Activated CD4-positive, alpha-beta T cell treated with anti-CD3 and anti-CD28 coated beads, Interleukin-2, amount 10 ng/mL, durations not matched to agents 7 days and 5 days (primary cell): ENCODE results near the gene KLHDC8A. TPM values are rescaled to one million over a fixed set of nuclear protein-coding genes. Genes with fewer than 3 reads are reported as not detected.
"Not testable (repeated sequence)": the region's sequence is repeated elsewhere in the genome, so short reads cannot be mapped to it uniquely, and the experiment has no call there.

Experiments used
- CTCF ChIA-PET: fragments of 350-600 bp; sonication (Branson Sonifier 250); formaldehyde crosslinking; loops from one replicate; lab custom pipeline; 2021; ENCODE audit warnings: antibody characterized with exemption; lab: Charles Lee
- POLR2A ChIA-PET: fragments of 350-600 bp; sonication (Branson Sonifier 250); formaldehyde crosslinking; loops from one replicate; lab custom pipeline; 2021; ENCODE audit warnings: antibody characterized with exemption; lab: Charles Lee
- DNase-seq: peaks from one replicate; pipeline ENCODE4 v3.0.0-alpha.2; 2020
- H3K27ac Mint-ChIP-seq: one replicate; pipeline ENCODE4 v1.8.0; 2021; ENCODE audit warnings: mild to moderate bottlenecking, moderate library complexity, mixed read lengths
- H3K27me3 Mint-ChIP-seq: one replicate; pipeline ENCODE4 v1.8.0; 2021; ENCODE audit warnings: mixed read lengths
- H3K36me3 Mint-ChIP-seq: one replicate; pipeline ENCODE4 v1.8.0; 2021; ENCODE audit warnings: low read depth, mixed read lengths
- H3K4me1 Mint-ChIP-seq: one replicate; pipeline ENCODE4 v1.8.0; 2021; ENCODE audit warnings: mixed read lengths
- H3K4me3 Mint-ChIP-seq: one replicate; pipeline ENCODE4 v1.8.0; 2021; ENCODE audit warnings: mild to moderate bottlenecking, moderate library complexity, mixed read lengths
- H3K9me3 Mint-ChIP-seq: one replicate; pipeline ENCODE4 v1.8.0; 2021; ENCODE audit warnings: mixed read lengths
- total RNA-seq, 2 experiments: library from RNA; stranded (reverse); gene quantifications; one replicate each; pipeline ENCODE4 v1.2.3, GENCODE V29; 2021

KLHDC8A gene
- total RNA-seq, 2 experiments from 2014 or later, result not detected

GRCh38 chr1:205304695-205305070 is 52.0 kb downstream of the KLHDC8A start:
- Mint-ChIP-seq H3K27me3 (no peaks in the 10 kb centered on the region), H3K4me3 (no peak overlapping the region), H3K27ac (no peak overlapping the region), H3K4me1 (peaks cover 21% of the 10 kb centered on the region), H3K36me3 (peaks cover 67% of the 10 kb centered on the region), H3K9me3 (no peaks in the 10 kb centered on the region)
- CTCF ChIA-PET, result interaction anchor here (0.6 to 3.3 kb wide), 9 partner anchors 10 to 153 kb away, joined by 3 to 18 read pairs (median 4); partner anchors contain the start of gene NUAK2
- no peak for DNase-seq
- POLR2A ChIA-PET, result no interaction called here

DNA sequence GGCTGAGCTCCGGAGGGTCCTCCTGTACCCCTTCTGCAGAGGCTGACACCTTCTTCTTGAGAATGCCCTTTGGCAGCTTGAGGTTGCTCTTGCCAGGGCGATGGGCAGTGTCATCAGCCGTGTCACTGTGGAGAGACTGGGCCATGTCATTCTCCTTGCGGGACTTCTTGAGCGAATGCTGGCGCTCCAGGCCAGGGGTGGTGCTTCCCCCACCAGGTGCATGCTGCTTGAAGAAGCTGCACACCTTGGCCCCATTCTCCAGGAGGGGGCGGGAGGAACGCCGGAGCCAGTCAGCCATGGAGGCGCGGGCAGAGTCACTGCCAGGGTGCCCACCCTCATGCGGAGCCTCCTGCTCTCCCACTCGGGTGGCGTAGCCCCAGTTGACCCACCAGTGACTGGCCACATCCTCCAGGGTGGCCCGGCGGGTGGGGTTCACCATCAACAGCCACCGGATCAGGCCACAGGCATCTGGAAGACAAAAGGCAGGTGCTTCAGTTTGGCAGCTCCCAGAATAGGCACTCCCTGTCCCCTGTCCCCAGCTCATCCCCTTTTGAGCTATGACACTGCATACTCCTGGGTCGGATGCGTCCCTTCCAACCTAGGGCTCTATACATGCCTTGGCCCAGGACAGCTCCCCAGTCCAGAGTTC is 52.6 kb downstream of the KLHDC8A start:
- Mint-ChIP-seq H3K9me3 (no peaks in the 10 kb centered on the region), H3K4me1 (peaks cover 21% of the 10 kb centered on the region), H3K27me3 (no peaks in the 10 kb centered on the region), H3K27ac (no peak overlapping the region), H3K36me3 (peaks cover 63% of the 10 kb centered on the region), H3K4me3 (no peak overlapping the region)
- DNase-seq, result no peak
- ChIA-PET CTCF (interaction anchor here (0.6 to 3.3 kb wide), 10 partner anchors 8 to 152 kb away, joined by 3 to 18 read pairs (median 3); no protein-coding TSS in a partner anchor), POLR2A (no interaction called here)

GRCh38 chr1:205303247-205303888 is 53.4 kb downstream of the KLHDC8A start:
- ChIA-PET CTCF (interaction anchor here (1.0 to 3.3 kb wide), 8 partner anchors 8 to 75 kb away, joined by 3 to 18 read pairs (median 3); no protein-coding TSS in a partner anchor), POLR2A (no interaction called here)
- no peak for DNase-seq
- H3K27me3 Mint-ChIP-seq, result no peaks in the 10 kb centered on the region
- H3K36me3 Mint-ChIP-seq, result peaks cover 57% of the 10 kb centered on the region
- peaks cover 21% of the 10 kb centered on the region for H3K4me1 Mint-ChIP-seq
- no peaks in the 10 kb centered on the region for H3K9me3 Mint-ChIP-seq
- no peak overlapping the region for H3K4me3 Mint-ChIP-seq
- no peak overlapping the region for H3K27ac Mint-ChIP-seq

GRCh38 chr1:205301842-205302588 is 54.7 kb downstream of the KLHDC8A start:
- ChIA-PET CTCF (interaction anchor here (0.6 to 3.3 kb wide), 3 partner anchors 13 to 94 kb away, joined by 3 to 18 read pairs (median 4); no protein-coding TSS in a partner anchor), POLR2A (no interaction called here)
- Mint-ChIP-seq H3K9me3 (no peaks in the 10 kb centered on the region), H3K4me3 (no peak overlapping the region), H3K27ac (no peak overlapping the region), H3K36me3 (peaks cover 44% of the 10 kb centered on the region), H3K4me1 (peaks cover 20% of the 10 kb centered on the region), H3K27me3 (no peaks in the 10 kb centered on the region)
- no peak for DNase-seq

DNA sequence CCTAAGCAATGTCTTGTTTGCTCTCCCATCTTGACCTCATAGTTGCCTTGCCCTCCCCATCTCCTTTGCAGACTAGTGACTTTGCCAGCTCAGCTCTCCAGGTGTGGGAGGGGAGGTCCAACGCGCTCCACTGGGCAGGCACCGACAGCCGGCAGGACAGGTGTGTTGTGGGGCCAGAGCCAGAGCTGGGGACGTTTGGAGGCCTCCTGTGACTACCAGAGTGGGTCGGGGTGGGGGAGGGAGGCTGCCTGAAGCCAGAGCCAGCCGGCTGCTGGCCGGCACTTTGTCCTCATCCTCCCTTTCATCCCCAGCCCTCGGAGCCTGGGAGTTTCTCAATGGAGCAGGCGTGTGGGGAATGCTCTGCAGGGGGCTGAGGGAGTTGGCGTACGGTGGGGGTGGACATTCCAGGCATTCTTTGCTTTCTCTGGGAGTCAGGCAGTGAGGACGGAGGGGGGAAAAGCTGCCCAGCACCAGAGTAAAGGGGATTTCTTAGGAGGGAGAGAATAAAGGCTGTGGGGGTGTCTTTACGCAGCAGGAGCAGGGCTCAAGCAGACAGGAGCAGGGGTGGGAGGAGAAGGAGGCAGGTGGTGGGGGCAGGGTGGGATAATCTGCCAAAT is 55.4 kb downstream of the KLHDC8A start:
- no peak for DNase-seq
- H3K4me3 Mint-ChIP-seq, result no peak overlapping the region
- H3K4me1 Mint-ChIP-seq, result peaks cover 23% of the 10 kb centered on the region
- H3K36me3 Mint-ChIP-seq, result peaks cover 37% of the 10 kb centered on the region
- POLR2A ChIA-PET, result no interaction called here
- peak overlapping the region; percentile 57 for H3K27ac Mint-ChIP-seq
- H3K27me3 Mint-ChIP-seq, result no peaks in the 10 kb centered on the region
- CTCF ChIA-PET, result interaction anchor here (0.6 to 0.9 kb wide), 3 partner anchors 26 to 618 kb away, joined by 3 to 4 read pairs (median 4); no protein-coding TSS in a partner anchor
- H3K9me3 Mint-ChIP-seq, result no peaks in the 10 kb centered on the region

- ChIA-PET CTCF (interaction anchor here (0.7 to 1.6 kb wide), 3 partner anchors 12 to 18 kb away, joined by 3 read pairs; no protein-coding TSS in a partner anchor), POLR2A (no interaction called here)
- peaks cover 28% of the 10 kb centered on the region for H3K36me3 Mint-ChIP-seq
Observed at GRCh38 chr1:205300149-205300548, 56.6 kb downstream of the KLHDC8A start.

DNA sequence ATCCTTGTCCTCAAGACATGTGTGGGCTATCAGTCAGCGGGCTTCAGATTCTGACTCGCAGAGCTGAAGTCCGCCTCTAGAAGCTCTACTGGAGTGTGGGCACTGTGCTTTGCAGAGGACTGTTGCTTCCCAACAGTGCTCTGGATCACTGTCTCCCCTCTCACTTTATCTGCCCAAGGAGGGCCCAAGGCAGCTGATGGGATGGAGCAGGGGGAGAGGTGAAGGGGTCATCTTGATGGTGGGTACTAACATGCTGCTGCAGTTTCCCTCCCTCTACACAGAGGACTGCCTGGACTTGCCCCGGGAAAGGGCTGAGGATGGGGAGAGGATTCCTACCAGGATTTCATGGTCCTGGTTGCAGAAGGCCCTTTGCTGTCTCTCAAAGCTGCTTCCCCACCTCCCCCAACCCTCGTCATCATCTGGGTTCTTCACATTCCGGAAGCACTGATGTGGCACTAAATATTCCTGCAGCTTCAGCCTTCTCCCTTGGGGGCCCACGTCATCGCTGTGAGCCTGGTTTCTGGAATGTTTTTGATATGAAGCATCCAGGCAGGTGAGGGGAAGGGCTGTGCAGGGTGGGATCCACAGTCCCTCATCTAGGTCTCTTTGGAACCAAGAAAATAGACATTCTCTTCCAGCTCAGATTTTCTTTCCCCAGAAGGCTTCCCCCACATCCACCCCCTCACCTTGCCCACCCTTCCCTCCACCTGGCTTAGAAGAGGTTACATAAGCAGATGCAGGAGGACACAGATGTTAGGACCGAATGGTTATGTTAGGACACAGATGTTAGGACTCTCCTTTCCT is 58.3 kb downstream of the KLHDC8A start:
- ChIA-PET POLR2A (no interaction called here), CTCF (interaction anchor here (0.7 to 1.6 kb wide), 4 partner anchors 15 to 27 kb away, joined by 3 read pairs; no protein-coding TSS in a partner anchor)
- Mint-ChIP-seq H3K9me3 (no peaks in the 10 kb centered on the region), H3K4me1 (peaks cover 25% of the 10 kb centered on the region), H3K36me3 (peaks cover 16% of the 10 kb centered on the region), H3K4me3 (no peak overlapping the region), H3K27ac (no peak overlapping the region), H3K27me3 (peaks cover 3% of the 10 kb centered on the region)
- DNase-seq, result no peak

More at GRCh38 chr1:205300149-205300548, 56.6 kb downstream of the KLHDC8A start:
- no peak overlapping the region for H3K4me3 Mint-ChIP-seq
- peaks cover 24% of the 10 kb centered on the region for H3K4me1 Mint-ChIP-seq
- H3K9me3 Mint-ChIP-seq, result no peaks in the 10 kb centered on the region
- no peak overlapping the region for H3K27ac Mint-ChIP-seq
- no peak for DNase-seq
- H3K27me3 Mint-ChIP-seq, result peaks cover 3% of the 10 kb centered on the region

GRCh38 chr1:205297546-205298177 is 59.1 kb downstream of the KLHDC8A start:
- CTCF ChIA-PET, result interaction anchor here (0.7 to 1.6 kb wide), 5 partner anchors 16 to 28 kb away, joined by 3 to 5 read pairs (median 3); no protein-coding TSS in a partner anchor
- Mint-ChIP-seq H3K27ac (peak overlapping the region; percentile 50), H3K4me1 (peaks cover 25% of the 10 kb centered on the region), H3K36me3 (peaks cover 16% of the 10 kb centered on the region)
- H3K27me3 Mint-ChIP-seq, DNase-seq, H3K4me3 Mint-ChIP-seq, POLR2A ChIA-PET, H3K9me3 Mint-ChIP-seq: not testable (repeated sequence)

DNA sequence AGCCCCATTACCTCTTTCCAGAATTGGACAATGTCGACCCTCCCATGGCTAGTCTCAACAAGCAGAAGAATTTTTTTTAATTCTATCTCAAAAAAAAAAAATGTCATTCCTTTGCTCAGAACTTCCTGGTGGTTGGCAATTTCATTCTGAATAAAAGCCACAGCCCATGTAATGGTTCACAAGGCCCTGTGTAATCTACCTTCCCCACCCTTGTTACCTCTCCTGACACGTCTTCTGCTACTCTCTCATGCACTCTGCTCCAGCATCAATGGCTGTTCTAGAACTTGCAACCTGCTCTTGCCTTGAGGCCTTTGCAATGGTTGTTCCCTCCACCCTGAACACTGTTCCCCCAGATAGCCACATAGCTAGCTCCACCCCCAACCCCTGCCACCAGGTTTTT is 60.6 kb downstream of the KLHDC8A start:
- Mint-ChIP-seq H3K27ac (no peak overlapping the region), H3K9me3 (no peaks in the 10 kb centered on the region), H3K27me3 (peaks cover 5% of the 10 kb centered on the region), H3K4me1 (peaks cover 35% of the 10 kb centered on the region), H3K4me3 (no peak overlapping the region), H3K36me3 (peaks cover 5% of the 10 kb centered on the region)
- ChIA-PET CTCF (interaction anchor here (0.6 to 1.6 kb wide), 5 partner anchors 11 to 18 kb away, joined by 3 to 7 read pairs (median 5); no protein-coding TSS in a partner anchor), POLR2A (no interaction called here)
- DNase-seq, result no peak

DNA sequence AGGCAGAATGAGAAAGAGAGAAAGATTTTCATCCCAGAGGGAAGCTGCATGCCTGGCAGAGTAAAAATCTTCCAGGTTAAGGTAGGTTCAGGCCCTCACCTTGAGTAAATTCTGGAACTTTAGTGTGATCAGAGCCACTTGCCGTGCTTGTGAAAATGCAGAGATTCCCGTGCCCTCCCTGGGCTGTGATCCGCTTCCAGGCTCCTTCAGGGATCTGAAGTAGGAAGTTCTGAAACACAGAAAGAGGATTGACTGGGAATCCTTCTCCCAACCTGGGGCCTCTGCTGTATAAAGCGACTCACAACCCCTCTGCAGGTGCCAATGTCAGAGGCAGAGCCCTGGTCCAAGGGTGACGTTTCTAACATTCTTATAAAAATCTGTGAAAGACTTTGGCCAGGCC is 61.8 kb downstream of the KLHDC8A start:
- POLR2A ChIA-PET, result no interaction called here
- no peak for DNase-seq
- no peaks in the 10 kb centered on the region for H3K36me3 Mint-ChIP-seq
- H3K4me3 Mint-ChIP-seq, result no peak overlapping the region
- H3K27me3 Mint-ChIP-seq, result peaks cover 5% of the 10 kb centered on the region
- peak overlapping the region; percentile 26 for H3K27ac Mint-ChIP-seq
- H3K9me3 Mint-ChIP-seq, result no peaks in the 10 kb centered on the region
- H3K4me1 Mint-ChIP-seq, result peaks cover 38% of the 10 kb centered on the region
- CTCF ChIA-PET, result interaction anchor here (0.8 to 2.3 kb wide), 6 partner anchors 10 to 39 kb away, joined by 3 to 8 read pairs (median 4); no protein-coding TSS in a partner anchor
